Osteoblast (primary cell): ENCODE results near the gene ZNF865. TPM values are rescaled to one million over a fixed set of nuclear protein-coding genes. Genes with fewer than 3 reads are reported as not detected.

Experiments used
- DNase-seq: peaks from one replicate; pipeline ENCODE4 v3.0.0; 2011; ENCODE audit warnings: low spot score, mixed read lengths; ENCODE audit not compliant: insufficient read length; ENCODE audit errors: missing footprints
- H2AFZ ChIP-seq: 2 replicates; pipeline ENCODE4 v1.6.0; 2011; ENCODE audit warnings: mild to moderate bottlenecking, low read length
- H3K27ac ChIP-seq: 2 replicates; pipeline ENCODE4 v1.5.1; 2011; ENCODE audit warnings: mild to moderate bottlenecking, low read depth, low read length, moderate library complexity
- H3K27me3 ChIP-seq: 2 replicates; pipeline ENCODE4 v1.6.0; 2012; ENCODE audit warnings: mild to moderate bottlenecking, control low read depth, inconsistent platforms, low read length, moderate library complexity; ENCODE audit not compliant: insufficient read depth
- H3K36me3 ChIP-seq: 2 replicates; pipeline ENCODE4 v1.5.1; 2011; ENCODE audit warnings: mild to moderate bottlenecking, low read length, control low read depth, moderate library complexity; ENCODE audit not compliant: insufficient read depth
- H3K4me1 ChIP-seq: 2 replicates; pipeline ENCODE4 v1.5.1; 2011; ENCODE audit warnings: mild to moderate bottlenecking, low read length, control low read depth, moderate library complexity; ENCODE audit not compliant: insufficient read depth
- H3K4me2 ChIP-seq: 2 replicates; pipeline ENCODE4 v1.6.0; 2011; ENCODE audit warnings: mild to moderate bottlenecking, low read length; ENCODE audit not compliant: insufficient read depth
- H3K4me3 ChIP-seq: fragments of 200-600 bp; sonication (generic); 3 replicates; pipeline ENCODE4 v1.5.1; 2012; ENCODE audit warnings: mild to moderate bottlenecking, low read length, inconsistent platforms; ENCODE audit not compliant: insufficient read depth
- H3K79me2 ChIP-seq: 2 replicates; pipeline ENCODE4 v1.6.0; 2012; ENCODE audit warnings: mild to moderate bottlenecking, low read length, control low read depth, inconsistent platforms; ENCODE audit not compliant: insufficient read depth
- H3K9me3 ChIP-seq: 2 replicates; pipeline ENCODE4 v1.5.1; 2011; ENCODE audit warnings: low read depth, low read length, control low read depth
- H4K20me1 ChIP-seq: 2 replicates; pipeline ENCODE4 v1.6.0; 2012; ENCODE audit warnings: mild to moderate bottlenecking, low read length, control low read depth; ENCODE audit not compliant: insufficient read depth
- total RNA-seq: library from RNA; depleted of rRNA; stranded (reverse); fragments of >200 nt; gene quantifications from 2 replicates; pipeline ENCODE4 v1.2.3, GENCODE V29; 2012
- TF ChIP-seq, protein P1 (sequence below): IDR thresholded peaks from 2 replicates; pipeline ENCODE4 v1.5.1; 2011; ENCODE audit warnings: mild to moderate bottlenecking, low read depth, low read length, moderate library complexity; ENCODE audit errors: extremely low read depth

ZNF865 gene
- total RNA-seq, 1 donor, result 1.4 TPM

GRCh38 chr19:55621205-55621672 is 15.8 kb downstream of the ZNF865 start:
- H3K79me2 ChIP-seq, result peaks cover 4% of the 10 kb centered on the region
- H3K9me3 ChIP-seq, result no peaks in the 10 kb centered on the region
- no peak overlapping the region for H3K4me2 ChIP-seq
- no peak overlapping the region for H2AFZ ChIP-seq
- H4K20me1 ChIP-seq, result peaks cover 7% of the 10 kb centered on the region
- H3K27ac ChIP-seq, result no peak overlapping the region
- no peak overlapping the region for H3K4me3 ChIP-seq
- TF ChIP-seq, protein P1, sequence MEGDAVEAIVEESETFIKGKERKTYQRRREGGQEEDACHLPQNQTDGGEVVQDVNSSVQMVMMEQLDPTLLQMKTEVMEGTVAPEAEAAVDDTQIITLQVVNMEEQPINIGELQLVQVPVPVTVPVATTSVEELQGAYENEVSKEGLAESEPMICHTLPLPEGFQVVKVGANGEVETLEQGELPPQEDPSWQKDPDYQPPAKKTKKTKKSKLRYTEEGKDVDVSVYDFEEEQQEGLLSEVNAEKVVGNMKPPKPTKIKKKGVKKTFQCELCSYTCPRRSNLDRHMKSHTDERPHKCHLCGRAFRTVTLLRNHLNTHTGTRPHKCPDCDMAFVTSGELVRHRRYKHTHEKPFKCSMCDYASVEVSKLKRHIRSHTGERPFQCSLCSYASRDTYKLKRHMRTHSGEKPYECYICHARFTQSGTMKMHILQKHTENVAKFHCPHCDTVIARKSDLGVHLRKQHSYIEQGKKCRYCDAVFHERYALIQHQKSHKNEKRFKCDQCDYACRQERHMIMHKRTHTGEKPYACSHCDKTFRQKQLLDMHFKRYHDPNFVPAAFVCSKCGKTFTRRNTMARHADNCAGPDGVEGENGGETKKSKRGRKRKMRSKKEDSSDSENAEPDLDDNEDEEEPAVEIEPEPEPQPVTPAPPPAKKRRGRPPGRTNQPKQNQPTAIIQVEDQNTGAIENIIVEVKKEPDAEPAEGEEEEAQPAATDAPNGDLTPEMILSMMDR, result no peak
- H3K27me3 ChIP-seq, result no peaks in the 10 kb centered on the region
- peak; percentile 68 for DNase-seq
- peaks cover 12% of the 10 kb centered on the region for H3K36me3 ChIP-seq
- H3K4me1 ChIP-seq, result peaks cover 4% of the 10 kb centered on the region

- no peak overlapping the region for H3K4me3 ChIP-seq
- TF ChIP-seq, protein P1, result no peak
- H3K4me2 ChIP-seq, result no peak overlapping the region
- DNase-seq, result peak; percentile 14
- no peak overlapping the region for H2AFZ ChIP-seq
- H3K4me1 ChIP-seq, result peaks cover 4% of the 10 kb centered on the region
- H3K79me2 ChIP-seq, result peaks cover 4% of the 10 kb centered on the region
- H3K9me3 ChIP-seq, result no peaks in the 10 kb centered on the region
- H3K36me3 ChIP-seq, result peaks cover 12% of the 10 kb centered on the region
- no peaks in the 10 kb centered on the region for H3K27me3 ChIP-seq
- no peak overlapping the region for H3K27ac ChIP-seq
- H4K20me1 ChIP-seq, result peaks cover 7% of the 10 kb centered on the region
Measured at GRCh38 chr19:55621673-55622231, 16.3 kb downstream of the ZNF865 start.

DNA sequence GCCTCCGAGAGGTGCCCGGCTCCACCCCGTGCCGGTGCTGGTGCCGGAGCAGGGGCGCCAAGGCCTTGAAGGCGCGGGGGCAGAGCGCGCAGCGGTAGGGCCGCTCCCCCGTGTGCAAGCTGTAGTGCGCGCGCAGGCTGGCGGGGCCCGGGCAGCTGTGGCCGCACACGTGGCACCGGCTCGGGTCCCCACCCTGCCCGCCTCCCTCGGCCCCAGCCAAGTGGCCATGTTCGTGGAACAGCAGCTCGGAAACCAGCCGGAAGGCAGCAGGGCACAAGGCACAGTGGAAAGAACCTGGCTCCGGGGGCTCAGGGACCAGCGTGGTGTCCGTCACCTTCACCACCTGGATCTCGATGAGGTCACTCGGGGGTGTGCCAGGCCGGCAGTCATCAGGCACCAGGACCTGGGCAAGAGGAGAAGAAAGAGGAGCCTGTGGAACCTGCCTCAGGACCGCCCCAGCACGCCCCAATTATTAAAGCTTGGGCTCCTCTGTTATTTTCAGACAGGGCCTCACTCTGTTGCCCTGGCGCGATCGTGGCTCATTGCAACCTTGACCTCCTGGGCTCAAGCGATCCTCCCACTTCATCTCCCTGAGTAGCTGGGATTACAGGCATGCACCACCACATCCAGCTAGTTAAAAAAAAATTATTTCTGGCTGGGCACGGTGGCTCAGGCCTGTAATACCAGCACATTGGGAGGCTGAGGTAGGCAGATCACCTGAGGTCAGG is 17.0 kb downstream of the ZNF865 start:
- Histone ChIP-seq H3K4me3 (no peak overlapping the region), H2AFZ (no peak overlapping the region), H3K4me2 (no peak overlapping the region), H3K9me3 (no peaks in the 10 kb centered on the region), H3K4me1 (peaks cover 4% of the 10 kb centered on the region), H3K79me2 (peaks cover 4% of the 10 kb centered on the region), H3K27me3 (no peaks in the 10 kb centered on the region), H4K20me1 (peaks cover 7% of the 10 kb centered on the region), H3K27ac (no peak overlapping the region), H3K36me3 (peaks cover 9% of the 10 kb centered on the region)
- TF ChIP-seq, protein P1, result no peak
- DNase-seq, result peak; percentile 67

- Histone ChIP-seq H3K27me3 (no peaks in the 10 kb centered on the region), H3K4me1 (peaks cover 4% of the 10 kb centered on the region), H3K79me2 (peaks cover 4% of the 10 kb centered on the region), H2AFZ (no peak overlapping the region), H3K27ac (no peak overlapping the region), H3K4me2 (peak overlapping the region; percentile 20), H4K20me1 (peaks cover 7% of the 10 kb centered on the region), H3K4me3 (no peak overlapping the region), H3K9me3 (no peaks in the 10 kb centered on the region), H3K36me3 (peaks cover 4% of the 10 kb centered on the region)
- DNase-seq, result no peak
- TF ChIP-seq, protein P1, result no peak
Measured at GRCh38 chr19:55623130-55623529, 17.7 kb downstream of the ZNF865 start.
